Stimulated activated CD4-positive, alpha-beta T cell treated with anti-CD3 and anti-CD28 coated beads, Interleukin-2, amount 100 ng/mL, for 24 hours (primary cell): ENCODE results near the gene PAIP2.
"Not testable (repeated sequence)": the region's sequence is repeated elsewhere in the genome, so short reads cannot be mapped to it uniquely, and the experiment has no call there.

ENCODE experiments used
- DNase-seq, 2 donors: peaks; one replicate each; pipeline ENCODE4 v3.0.0-alpha.2; 2020

The PAIP2 gene

DNA sequence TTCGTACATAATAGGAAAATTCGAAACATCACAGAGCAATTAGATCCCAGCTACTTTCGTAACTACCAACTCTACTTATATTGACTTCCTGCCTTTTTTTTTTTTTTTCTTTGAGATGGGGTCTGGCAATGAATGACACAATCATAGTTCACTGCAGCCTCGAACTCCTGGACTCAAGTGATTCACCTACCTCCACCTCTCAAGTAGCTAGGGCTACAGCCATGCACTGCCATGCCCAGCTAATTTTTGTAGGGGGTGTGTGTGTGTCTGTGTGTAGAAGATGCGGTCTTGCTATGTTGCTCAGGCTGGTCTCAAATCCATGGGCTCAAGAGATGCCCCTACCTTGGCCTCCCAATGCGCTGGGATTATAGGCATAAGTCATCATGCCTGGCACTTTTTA lies 5.8 kb upstream of the PAIP2 start:
- no peak for DNase-seq

DNA sequence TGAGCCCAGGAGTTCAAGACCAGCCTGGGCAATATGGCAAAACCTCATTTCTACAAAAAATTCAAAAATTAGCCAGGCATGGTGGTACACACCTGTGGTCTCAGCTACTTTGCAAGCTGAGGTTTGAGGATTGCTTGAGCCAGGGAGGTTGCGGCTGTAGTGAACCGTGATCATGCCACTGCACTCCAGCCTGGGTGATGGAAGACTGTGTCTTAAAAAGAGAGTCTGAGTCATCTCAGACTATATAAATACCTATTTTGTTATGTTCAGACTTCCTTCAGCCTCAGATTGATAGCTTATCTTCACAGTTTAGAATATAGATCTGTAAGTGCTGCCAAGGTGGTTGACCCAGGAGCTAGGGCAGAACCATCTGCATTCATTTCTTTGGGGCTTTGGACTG lies 1.6 kb upstream of the PAIP2 start:
- no peak for DNase-seq

DNA sequence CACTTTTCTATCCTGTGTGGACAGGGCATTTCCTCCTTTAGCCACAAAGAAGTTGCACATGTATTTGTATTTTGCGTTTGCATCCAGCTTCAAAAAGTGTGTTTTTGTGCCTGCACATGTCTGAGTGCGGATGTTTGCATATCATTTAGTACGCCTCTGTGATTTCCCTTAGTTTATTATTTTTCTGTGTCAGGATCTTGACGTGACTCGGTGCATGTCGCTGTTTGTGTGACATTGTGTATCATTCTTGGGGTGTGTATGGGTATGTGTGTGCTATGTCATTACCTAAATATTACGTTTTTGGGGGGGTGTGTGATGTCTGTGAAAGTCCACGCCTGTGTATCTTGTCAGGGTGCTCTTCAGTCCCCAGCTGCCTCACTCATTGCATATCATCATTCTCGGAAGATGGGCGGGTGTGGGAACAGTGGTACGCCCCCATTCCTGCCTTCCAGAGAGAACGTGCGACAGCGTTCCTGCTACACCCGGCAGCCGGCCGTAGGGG lies 416 bp upstream of the PAIP2 start:
- no peak for DNase-seq

DNA sequence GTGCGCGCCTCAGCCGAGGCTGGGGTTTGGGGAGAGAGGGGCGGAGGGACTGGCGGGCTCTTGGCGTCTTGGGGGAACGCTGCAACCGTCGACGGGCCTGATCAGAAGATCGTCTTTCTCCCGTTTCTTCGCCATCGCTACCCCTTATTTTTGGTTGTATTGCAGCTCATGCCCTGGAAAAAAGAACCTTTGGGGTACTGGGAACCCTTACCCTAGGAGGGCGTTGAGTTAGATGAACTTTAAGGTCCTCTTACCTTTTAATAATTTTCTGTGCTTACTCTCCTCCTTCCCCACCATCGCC lies 719 bp downstream of the PAIP2 start:
- DNase-seq, result no peak

DNA sequence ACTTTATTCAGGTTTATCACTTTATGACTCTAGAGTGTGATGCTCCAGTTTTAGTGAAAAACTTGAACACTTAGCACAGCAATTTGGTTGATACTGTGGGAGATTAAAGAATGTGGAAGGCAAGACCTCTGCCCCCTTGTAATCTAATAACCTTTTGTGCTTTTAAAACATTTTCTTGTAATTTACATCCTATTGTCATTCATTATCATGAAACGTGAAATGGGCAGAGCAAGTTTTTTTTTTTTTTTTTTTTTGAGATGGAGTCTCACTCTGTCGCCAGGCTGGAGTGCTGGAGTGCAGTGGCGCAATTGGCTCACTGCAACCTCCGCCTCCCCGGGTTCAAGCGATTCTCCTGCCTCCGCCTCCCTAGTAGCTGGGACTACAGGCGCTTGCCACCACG lies 1.8 kb downstream of the PAIP2 start:
- DNase-seq, result no peak

DNA sequence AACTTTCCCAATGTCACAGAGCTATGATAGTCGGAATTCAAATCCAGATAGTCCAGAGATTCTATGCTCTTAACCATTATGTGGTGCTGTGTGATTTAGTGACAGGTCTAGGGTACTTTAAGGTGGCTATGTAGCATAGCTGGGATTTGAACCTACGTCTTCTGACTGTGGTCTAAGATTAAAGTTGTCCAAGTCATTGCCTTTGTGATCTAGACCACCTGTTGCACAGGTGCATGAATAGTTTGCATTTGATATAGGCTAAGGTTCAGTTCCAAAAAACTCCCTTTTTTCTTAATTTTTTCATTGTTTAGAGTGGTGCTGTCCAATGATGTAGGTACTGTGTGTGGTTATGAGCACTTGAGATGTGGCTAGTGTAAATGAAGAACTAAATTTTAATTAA lies 2.5 kb downstream of the PAIP2 start:
- no peak for DNase-seq

GRCh38 chr5:139345442-139345841 lies 3.8 kb downstream of the PAIP2 start:
- DNase-seq, result not testable (repeated sequence)

DNA sequence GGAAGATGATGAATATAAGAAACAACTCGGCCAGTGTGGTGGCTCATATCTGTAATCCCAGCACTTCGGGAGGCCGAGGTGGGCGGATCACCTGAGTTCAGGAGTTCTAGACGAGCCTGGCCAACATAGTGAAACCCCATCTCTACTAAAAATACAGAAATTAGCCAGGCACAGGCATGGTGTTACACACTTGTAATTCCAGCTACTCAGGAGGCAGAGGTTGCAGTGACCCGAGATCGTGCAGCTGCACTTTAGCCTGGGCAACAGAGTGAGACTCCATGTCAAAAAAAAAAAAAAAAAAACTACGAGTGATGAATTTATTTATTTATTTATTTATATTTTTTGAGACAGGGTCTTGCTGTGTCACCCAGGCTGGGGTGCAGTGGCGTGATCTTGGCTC lies 6.2 kb downstream of the PAIP2 start:
- DNase-seq, result not testable (repeated sequence)

DNA sequence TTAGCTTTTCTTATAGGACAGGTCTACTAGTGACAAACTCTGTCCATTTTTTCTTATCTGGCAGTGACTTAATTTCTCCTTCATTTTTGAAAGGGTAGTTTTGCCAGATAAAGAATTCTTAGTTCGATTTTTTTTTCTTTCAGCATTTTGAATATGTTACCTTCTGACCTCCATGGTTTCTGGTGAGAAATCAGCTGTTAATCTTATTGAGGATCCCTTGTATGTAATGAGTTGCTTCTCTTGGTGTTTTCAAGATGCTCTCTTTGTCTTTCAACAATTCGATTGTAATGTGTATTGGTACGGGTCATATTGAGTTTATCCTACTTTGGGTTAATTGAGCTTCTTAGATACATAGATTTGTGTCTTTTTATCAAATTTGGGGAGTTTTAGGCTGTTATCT lies 12.5 kb downstream of the PAIP2 start:
- no peak for DNase-seq

- DNase-seq, result not testable (repeated sequence)
These were observed 14.2 kb downstream of the PAIP2 start for GRCh38 chr5:139355900-139356299.

DNA sequence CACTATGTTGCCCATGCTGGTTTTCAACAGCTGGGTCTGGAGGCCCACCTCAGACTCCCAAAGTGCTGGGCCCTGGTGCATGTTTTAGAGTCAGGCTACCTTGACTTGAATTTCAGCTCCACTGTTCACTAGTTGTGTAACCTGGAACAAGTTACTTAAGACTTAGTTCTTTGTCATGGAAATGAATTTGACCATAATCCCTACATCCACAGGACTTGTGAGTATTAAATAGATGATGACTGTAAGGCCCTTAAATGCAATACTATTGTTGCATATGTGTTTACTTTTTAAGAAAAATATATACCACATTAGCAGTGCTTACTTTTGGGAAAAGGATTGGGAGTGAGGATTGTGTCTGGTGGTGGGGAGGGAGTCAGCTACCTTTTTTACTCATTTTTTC lies 16.4 kb downstream of the PAIP2 start:
- no peak for DNase-seq

DNA sequence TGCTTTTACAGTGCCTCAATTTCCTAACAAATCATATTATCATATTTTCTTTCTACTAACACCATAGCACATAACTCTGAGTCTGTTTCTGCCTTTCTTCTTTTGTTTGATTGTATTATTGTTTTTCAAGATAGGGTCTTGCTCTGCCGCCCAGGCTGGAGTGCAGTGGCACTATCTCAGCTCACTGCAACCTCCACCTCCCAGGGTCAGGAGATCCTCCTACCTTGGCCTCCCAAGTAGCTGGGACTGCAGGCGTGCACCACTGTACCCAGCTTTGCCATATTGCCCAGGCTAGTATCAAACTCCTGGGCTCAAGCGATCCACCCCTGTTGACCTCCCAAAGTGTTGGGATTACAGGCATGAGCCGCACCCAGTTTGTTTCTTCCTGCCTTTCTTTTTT lies 18.7 kb downstream of the PAIP2 start:
- no peak for DNase-seq

DNA sequence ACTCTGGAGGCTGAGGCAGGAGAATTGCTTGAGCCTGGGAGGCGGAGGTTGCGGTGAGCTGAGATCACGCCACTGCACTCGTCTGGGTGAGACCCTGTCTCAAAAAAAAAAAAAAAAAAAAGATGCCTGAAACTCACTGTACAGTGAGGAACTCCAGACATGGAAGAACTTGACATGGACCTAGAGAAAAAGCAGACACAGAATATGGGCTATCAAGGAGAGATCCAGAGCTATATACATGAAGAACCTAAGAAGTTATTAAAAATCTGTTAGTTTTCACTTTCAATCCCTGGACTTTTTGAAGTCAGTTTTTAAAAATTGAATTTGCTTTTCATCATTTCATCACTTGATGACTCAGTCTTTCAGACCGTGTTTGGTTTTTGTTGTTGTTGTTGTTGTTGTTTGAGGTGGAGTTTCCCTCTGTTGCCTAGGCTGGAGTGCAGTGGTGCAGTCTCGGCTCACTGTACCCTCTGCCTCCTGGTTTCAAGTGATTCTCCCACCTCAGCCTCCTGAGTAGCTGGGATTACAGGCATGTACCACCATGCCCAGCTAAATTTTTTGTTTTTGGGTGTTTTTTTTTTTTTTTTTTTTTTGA lies 20.3 kb downstream of the PAIP2 start:
- no peak for DNase-seq

DNA sequence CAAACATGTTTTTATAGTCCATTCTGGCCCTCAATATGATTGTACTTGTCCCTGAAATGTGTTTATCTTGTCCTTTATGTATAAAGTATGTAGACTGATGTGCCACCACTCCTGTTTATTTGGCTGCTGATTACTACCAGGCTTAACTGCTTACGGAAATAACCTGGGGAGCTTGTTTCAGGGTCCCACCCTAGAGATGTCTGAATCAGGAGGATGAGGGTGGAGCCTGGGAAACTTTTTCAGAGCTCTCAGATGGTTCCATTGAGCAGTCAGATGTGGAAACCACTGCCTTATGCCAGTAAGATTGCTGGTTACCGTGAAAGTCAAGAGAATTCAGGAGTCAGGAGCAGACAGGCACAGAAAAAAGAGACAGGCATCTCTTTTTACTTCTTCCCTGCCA lies 22.3 kb downstream of the PAIP2 start:
- DNase-seq, result no peak

DNA sequence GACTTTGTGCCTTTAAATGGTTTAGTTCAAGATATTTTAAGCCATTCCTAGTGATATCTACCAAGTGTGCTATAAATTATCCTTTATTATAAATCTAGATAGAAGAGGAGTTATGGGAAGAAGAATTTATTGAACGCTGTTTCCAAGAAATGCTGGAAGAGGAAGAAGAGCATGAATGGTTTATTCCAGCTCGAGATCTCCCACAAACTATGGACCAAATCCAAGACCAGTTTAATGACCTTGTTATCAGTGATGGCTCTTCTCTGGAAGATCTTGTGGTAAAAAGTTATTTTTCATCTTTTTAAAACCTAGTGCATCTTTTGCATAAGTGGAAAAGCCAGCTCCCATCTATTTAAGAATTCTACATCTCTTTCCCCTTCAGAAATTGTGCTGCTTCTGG lies 22.8 kb downstream of the PAIP2 start:
- DNase-seq, result no peak

DNA sequence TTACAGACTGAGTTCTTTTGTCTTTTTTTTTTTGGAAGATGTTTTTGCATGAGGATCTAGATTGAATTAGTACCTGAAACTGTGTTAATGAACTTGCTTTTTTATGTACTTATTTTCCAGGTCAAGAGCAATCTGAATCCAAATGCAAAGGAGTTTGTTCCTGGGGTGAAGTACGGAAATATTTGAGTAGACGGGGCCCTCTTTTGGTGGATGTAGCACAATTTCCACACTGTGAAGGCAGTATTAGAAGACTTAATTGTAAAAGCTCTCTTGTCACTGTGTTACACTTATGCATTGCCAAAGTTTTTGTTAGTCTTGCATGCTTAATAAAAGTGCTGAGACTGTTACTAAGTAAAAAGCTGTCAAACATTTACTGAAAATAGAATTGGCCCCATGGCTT lies 27.0 kb downstream of the PAIP2 start:
- DNase-seq, result no peak

DNA sequence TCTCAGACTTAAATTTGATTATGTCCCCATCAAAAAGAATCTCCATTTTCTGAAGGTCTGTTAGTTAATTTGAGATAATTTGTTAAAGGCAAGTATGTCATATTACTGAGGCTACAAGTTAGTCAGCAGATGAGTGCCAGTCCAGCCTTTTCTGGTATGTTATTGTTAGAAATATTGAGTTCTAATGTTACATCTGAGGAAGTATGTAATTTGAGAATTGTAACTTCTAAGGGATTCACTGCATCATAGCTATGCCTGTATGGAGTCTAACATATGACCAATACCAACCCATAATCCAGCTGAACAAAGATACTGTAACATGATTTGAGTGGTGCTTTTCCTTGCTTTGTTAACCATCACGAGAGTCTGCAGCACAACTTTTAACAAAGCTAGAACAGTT lies 27.5 kb downstream of the PAIP2 start:
- DNase-seq, result no peak

- DNase-seq, result no peak
These were observed 30.1 kb downstream of the PAIP2 start for GRCh38 chr5:139371482-139372435.

DNA sequence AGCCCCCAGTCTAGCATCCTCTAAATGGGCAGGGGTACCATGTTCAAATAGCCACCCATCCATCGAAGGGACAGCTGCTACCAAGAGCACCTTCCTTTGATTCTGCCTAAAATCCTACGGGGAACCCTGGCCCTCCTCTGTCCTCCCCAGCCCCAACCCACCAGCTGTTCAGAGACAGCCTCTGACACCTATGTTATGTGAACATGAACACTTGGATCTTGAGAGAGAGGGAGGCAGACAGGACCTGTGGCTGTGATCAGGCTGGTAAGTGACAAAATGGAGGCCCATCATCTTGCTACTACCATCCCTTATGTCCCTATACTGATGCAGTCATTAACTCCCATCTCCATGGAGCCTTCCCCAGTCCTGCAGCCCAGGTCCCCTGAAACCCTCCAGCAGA lies 33.3 kb downstream of the PAIP2 start:
- no peak for DNase-seq

- DNase-seq, result no peak
These were observed 34.7 kb downstream of the PAIP2 start for GRCh38 chr5:139376364-139376763.

- no peak for DNase-seq
These were observed 35.6 kb downstream of the PAIP2 start for GRCh38 chr5:139377226-139377625.

DNA sequence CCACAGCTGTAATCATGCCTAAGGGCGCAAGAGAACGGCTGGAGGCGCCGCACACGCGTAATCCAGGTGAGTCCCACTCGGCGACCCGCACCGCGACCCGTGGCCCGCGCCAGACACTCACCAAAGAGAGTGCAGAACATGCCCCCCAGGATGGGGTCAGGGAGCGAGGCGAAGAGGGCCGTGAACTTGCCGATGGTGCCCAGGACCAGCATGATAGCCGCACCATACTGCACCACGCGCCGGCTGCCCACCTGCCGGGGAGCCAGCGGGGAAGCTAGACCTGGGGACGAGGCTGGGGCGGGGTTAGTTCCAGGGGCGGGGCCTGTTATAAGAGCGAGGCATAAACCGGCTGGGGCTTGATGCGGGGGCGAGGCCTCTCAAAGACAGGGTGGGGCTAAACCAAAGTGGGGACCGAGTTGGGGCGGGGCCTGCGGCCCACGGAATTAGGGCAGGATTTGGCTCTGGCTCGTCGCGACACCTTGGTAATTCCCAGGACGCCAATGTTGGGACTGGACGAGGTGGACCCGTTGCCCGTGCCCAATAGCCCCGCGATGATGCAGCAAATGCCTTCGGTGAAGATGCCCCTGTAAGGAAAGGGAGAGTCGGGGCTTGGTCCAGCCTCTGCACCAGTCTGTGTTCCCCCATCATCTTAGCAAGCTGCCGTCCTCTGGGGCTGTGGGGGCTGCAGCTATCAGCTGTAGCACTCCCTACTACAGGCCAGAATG lies 36.6 kb downstream of the PAIP2 start:
- DNase-seq, result no peak

DNA sequence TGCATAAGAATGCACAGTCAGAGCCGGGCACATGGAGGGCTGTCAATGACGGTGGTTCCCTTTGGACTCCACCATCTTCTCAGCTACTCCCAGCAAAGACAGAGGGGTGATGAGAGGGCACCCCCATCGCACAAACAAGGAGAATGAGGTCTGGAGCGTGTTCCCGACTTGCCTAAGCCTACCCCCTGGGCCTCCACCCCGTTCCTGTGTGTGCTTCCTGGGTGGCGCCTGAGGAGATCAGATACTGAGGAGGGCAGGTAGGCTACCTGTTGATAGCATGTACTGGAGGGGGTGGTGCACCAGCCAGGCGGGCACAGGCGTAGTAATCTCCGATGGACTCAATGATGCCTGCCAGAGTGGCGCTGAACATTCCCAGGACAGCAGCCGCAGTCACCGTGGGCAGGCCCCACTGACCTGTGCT lies 37.3 kb downstream of the PAIP2 start:
- no peak for DNase-seq
